RKO (cell line): Measurements from ENCODE around the gene MARVELD2.

Experiments
- DNase-seq: peaks from one replicate; pipeline ENCODE4 v3.0.0-alpha.2; 2016; ENCODE audit warnings: low spot score

The MARVELD2 gene

GRCh38 chr5:69492923-69493395 is 78.0 kb downstream of the MARVELD2 start:
- DNase-seq, result peak; percentile 51

- DNase-seq, result peak; percentile 69
Observed at GRCh38 chr5:69493396-69494133, 78.6 kb downstream of the MARVELD2 start.
